ENCODE data around the gene CYGB.

DNA sequence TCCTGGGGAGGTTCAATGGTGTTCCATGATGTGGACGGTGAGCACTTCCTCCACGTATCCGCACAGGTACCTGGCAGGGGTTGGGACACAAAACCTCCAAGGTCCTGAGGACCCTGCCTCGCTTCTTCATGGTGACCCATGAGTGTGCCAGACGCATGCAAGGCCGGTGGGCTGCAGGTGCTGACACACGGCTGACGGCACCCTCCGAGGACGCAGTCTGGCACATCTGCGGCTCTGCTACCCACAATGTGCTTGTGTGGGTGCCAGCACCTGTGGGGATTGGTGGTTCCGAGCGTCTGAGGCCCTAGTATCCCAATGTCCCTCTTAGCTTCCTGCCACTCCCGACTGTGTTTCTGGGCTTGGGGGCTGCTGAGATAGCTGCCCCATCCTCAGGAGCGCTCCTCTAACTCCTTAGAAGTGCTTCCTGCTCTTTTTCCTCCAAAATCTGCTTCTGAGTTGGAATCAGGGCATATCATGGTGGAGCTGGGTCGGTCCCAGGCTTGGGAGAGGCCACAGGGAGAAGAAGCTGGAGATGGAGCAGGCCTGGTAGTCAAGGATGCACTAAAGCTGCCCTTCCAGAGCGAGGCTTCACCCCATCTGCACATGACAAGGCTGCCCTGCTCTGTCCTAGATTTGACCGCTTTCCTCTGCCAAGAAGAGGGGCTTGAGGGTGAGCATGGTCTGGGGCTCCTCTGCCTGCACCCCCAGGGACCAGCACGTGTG, 1.6 kb downstream of the CYGB start:
- no peak for TF ChIP-seq NCOA4 (IDR thresholded peaks at IDR 0.05; ENCODE audit: partially characterized antibody)
- TF ChIP-seq ZNF263 (CRISPR knock-in tag; IDR thresholded peaks at IDR 0.05; ENCODE audit: borderline replicate concordance) = no peak
- TF ChIP-seq, protein P1, sequence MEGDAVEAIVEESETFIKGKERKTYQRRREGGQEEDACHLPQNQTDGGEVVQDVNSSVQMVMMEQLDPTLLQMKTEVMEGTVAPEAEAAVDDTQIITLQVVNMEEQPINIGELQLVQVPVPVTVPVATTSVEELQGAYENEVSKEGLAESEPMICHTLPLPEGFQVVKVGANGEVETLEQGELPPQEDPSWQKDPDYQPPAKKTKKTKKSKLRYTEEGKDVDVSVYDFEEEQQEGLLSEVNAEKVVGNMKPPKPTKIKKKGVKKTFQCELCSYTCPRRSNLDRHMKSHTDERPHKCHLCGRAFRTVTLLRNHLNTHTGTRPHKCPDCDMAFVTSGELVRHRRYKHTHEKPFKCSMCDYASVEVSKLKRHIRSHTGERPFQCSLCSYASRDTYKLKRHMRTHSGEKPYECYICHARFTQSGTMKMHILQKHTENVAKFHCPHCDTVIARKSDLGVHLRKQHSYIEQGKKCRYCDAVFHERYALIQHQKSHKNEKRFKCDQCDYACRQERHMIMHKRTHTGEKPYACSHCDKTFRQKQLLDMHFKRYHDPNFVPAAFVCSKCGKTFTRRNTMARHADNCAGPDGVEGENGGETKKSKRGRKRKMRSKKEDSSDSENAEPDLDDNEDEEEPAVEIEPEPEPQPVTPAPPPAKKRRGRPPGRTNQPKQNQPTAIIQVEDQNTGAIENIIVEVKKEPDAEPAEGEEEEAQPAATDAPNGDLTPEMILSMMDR (IDR thresholded peaks at IDR 0.05 in 2 of 3, conservative IDR thresholded peaks at IDR 0.05 in 1 of 3; ENCODE audit: insufficient read depth in 2 of 3, low read depth in 1 of 3, low read length in 3 of 3) = no peak
- TF ChIP-seq PBX2 (CRISPR knock-in tag; IDR thresholded peaks at IDR 0.05; ENCODE audit: low read depth) = no peak
- no peak for TF ChIP-seq PBX2 (tag; conservative IDR thresholded peaks at IDR 0.05; ENCODE audit: low read depth)
- no peak for TF ChIP-seq HOMEZ (CRISPR knock-in tag; IDR thresholded peaks at IDR 0.05)
- no peak for TF ChIP-seq FOS (IDR thresholded peaks at IDR 0.05; ENCODE audit: extremely low read depth, insufficient read length)
- no peak for TF ChIP-seq ZNF778 (CRISPR knock-in tag; IDR thresholded peaks at IDR 0.05)
- TF ChIP-seq BDP1 (IDR thresholded peaks at IDR 0.05; ENCODE audit: insufficient read depth, insufficient read length) = no peak

All from K562 (cell line).